HG03103 (cell line): ENCODE results near the gene FAM90A1.
"Not testable (repeated sequence)": the region's sequence is repeated elsewhere in the genome, so short reads cannot be mapped to it uniquely, and the experiment has no call there.

Experiments used
- ATAC-seq: cut with Tn5 transposase; IDR thresholded peaks from one replicate; pipeline ENCODE4 v1.9.1; 2021; ENCODE audit warnings: low read depth; ENCODE audit not compliant: unreplicated experiment

FAM90A1 gene

GRCh38 chr12:8233935-8234495, 6.6 kb upstream of the FAM90A1 start:
- not testable (repeated sequence) for ATAC-seq

DNA sequence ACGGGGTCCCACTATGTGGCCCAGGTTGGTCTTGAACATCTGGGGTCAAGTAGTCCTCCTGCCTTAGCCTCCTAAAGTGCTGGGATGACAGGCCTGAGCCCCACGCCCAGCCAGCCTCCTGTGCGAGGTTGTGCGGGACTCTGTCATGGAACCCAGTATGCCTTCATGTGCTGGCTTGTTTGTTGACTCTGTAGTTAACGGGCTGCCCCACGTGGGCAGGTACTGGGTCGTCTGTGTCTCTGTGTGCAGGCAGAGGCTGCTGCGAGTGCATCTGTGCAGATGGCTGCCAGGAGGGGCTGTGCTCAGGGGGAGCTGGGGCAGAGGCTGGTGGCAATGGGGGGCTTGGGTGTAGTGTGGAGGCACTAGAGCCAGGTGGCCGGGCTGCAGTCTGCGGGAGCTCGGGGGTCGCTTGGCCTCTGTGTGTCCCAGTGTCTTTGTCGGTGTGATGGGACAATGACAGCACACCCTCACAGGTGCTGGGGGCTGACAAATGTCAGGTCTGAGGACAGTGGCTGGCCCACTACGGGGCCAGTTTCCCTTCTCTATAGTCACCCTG, 6.0 kb upstream of the FAM90A1 start:
- not testable (repeated sequence) for ATAC-seq

DNA sequence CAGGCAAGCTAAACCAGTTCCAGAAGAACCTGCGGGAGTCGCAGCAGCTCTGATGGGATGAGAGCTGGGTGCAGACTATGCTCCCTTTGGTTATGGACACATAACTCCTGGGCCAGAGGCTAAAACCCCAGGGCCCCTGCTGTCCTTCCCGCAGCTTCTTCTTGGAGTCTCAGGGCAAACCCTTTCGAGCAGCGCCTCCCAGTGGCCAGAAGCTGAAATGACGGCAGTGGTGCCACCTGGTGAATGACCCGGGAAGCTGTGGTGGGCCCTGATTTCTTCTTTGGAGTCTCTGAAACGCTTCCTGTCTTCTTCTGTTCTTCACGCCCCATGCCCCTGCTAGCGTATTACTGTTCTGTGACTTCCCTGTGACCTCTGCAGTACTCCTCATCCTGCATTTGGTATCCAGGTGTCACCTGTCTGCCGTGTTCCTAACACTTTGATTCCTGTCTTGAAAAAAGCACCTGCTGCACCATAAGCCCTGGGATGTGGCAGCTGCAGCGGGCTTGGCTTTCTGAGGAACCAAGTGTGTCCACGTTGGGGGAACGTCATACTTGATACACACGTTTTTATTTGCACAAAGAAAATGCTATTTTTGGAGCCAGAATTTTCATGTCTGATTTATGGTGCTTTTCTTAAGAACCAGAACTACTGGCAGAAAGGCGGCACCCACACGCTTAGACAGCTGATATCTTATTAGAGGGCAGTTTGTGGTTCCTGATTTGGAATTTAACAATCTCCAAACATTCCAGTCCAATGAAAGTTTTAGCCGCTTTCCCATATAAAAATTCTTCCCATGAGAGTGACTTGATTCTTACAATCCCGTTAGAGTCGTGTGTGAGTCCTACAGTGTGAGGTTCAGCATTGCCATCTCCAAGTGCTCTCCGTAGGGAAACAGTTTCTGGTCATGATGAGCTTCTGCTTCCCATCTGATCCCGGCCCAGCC, 4.5 kb upstream of the FAM90A1 start:
- ATAC-seq, result not testable (repeated sequence)

GRCh38 chr12:8231049-8231448, 3.6 kb upstream of the FAM90A1 start:
- not testable (repeated sequence) for ATAC-seq

- ATAC-seq, result not testable (repeated sequence)
Observed at GRCh38 chr12:8229486-8229885, 2.1 kb upstream of the FAM90A1 start.

DNA sequence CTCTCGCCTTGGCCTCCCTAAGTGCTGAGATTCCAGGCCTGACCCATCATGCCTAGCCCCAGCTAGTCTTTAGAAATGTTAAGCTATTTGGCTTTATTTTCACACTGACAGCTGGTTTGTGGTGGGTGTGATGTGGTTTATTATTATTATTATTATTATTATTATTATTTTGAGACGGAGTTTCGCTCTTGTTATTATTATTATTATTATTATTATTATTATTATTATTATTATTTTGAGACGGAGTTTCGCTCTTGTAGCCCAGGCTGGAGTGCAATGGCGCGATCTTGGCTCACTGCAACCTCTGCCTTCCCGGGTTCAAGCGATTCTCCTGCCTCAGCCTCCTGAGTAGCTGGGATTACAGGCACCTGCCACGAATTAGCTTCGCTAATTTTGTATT, 1.2 kb upstream of the FAM90A1 start:
- not testable (repeated sequence) for ATAC-seq

- ATAC-seq, result not testable (repeated sequence)
Observed at GRCh38 chr12:8227732-8228077, 287 bp upstream of the FAM90A1 start.

GRCh38 chr12:8226355-8226754, 1.1 kb downstream of the FAM90A1 start:
- ATAC-seq, result no peak

- not testable (repeated sequence) for ATAC-seq
Observed at GRCh38 chr12:8224782-8225181, 2.6 kb downstream of the FAM90A1 start.

DNA sequence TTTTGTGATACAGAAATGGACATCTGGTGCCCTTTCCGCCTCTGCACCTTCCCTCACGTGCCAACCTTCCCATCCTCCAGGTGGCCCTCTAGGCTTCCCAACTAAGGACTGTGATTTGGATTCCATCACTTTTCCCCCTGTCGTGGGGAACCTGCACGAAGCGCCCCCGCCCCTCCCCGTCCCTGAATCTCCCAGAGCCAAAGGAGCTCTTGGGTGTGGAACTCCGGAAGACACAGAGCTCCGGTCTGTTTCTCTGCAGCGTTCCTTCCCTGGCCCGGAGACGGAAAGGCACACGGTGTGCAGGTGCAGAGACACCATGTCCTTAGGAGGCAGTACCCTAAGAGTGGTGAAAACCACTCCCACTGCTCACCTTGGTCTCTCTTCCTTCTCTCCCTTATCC, 3.8 kb downstream of the FAM90A1 start:
- ATAC-seq, result not testable (repeated sequence)

DNA sequence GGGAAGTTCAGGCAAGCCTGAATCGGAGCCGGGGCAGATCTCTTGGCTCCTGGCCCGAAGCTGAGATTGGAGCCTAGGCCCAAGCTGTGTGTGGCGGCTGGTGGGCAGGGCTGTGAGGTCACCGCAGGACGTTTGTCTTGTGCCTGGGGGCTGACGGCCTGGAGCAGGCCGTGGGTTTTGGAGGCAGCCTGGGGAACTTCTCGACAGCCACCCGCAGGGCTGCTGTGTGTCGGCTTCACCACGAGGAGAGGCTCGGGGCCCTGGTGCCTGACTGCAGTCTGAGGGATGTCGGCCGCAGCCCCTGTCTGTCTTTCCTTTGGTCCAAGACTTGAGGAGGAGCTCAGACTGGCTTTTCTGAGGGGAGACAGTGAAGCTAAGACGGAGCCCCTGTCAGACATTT, 5.1 kb downstream of the FAM90A1 start:
- not testable (repeated sequence) for ATAC-seq

GRCh38 chr12:8221844-8222243, 5.6 kb downstream of the FAM90A1 start:
- ATAC-seq, result not testable (repeated sequence)

GRCh38 chr12:8221375-8221774, 6.0 kb downstream of the FAM90A1 start:
- not testable (repeated sequence) for ATAC-seq

DNA sequence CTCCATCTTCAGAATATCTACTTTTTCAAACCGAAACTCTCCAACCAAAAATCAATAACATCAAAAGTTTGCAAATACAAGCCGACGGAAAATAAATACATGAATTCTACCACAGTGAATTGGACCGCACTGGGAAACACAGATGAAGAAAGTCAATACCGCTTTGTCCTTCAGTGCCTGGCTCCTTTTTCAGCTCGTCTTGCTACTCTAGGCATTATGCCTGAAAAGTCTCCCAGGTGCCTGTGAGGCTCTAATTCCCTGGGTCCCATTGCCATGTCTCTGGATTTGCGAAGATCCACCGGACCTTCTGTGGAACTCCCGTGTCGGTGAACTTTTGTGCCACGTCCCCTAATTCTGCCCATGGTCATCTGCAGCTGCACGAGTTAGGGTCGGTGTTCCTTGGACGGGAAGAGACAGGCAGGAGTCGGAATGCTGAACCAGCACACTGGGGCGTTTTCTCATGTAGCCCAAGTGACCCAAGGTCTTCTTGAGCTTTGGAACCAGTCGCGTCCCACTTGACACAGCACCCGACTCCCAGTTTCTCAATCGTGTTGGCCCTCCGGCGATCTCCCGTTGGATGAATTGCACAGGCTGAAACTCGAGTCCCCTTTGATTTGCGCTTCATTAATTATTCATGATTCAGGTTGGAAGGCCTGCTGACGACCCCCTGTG, 8.6 kb downstream of the FAM90A1 start:
- ATAC-seq, result not testable (repeated sequence)

GRCh38 chr12:8197685-8198308, 29.6 kb downstream of the FAM90A1 start:
- ATAC-seq, result not testable (repeated sequence)

DNA sequence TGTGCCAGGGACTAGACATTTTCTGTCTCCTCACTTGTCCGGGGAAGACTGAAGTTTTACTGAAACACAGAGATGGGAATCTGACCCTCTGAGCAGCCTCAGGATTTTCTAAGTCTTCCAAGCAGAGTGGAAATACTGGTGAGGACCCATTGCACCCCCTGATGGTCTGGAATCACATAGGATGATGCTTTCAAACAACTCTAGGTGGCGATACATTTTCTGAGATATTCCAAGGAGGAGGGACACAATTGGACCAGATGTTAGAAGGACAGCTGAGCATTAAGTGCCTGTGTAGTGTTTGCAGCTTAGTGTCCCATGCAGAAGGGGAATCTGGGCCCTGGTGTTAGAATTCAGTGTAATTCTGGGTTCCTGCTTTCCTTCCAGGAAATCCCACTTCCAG, 39.3 kb downstream of the FAM90A1 start:
- ATAC-seq, result not testable (repeated sequence)

DNA sequence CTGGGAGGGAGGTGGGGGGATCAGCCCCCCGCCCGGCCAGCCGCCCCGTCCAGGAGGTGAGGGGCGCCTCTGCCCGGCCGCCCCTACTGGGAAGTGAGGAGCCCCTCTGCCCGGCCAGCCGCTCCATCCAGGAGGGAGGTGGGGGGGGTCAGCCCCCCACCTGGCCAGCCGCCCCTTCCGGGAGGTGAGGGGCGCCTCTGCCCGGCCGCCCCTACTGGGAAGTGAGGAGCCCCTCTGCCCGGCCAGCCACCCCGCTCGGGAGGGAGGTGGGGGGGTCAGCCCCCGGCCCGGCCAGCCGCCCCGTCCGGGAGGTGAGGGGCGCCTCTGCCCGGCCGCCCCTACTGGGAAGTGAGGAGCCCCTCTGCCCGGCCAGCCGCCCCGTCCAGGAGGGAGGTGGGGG, 43.2 kb downstream of the FAM90A1 start:
- not testable (repeated sequence) for ATAC-seq

DNA sequence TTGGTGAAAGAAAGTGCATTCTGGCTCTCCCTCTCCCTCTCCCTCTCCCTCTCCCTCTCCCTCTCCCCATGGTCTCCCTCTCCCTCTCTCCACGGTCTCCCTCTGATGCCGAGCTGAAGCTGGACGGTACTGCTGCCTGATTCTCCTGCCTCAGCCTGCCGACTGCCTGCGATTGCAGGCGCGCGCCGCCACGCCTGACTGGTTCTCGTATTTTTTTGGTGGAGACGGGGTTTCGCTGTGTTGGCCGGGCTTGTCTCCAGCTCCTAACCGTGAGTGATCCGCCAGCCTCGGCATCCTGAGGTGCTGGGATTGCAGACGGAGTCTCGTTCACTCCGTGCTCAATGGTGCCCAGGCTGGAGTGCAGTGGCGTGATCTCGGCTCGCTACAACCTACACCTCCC, 44.1 kb downstream of the FAM90A1 start:
- ATAC-seq, result not testable (repeated sequence)

GRCh38 chr12:8182923-8183322, 44.5 kb downstream of the FAM90A1 start:
- ATAC-seq, result not testable (repeated sequence)

DNA sequence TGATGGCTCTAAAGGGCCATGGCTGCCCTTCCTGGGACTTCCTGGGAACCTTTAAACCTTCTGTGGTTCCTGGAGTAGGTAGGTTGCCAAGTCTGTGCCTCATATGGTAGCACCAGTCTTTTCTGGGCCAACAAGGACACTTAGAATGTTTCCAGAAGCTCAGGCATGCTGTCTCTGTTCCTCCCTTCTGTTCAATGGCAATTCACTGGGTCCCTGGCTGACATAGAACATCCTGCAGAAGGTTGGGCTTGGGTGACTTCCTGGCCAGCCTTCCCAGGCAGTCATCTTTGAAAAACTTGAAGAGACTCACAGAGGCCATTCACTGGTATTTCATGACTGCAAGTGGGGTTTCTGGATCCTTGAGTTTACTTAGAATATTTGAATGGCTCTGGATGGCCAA, 46.1 kb downstream of the FAM90A1 start:
- not testable (repeated sequence) for ATAC-seq
